Measurements from ENCODE around the gene PCNX2.

PCNX2 gene

DNA sequence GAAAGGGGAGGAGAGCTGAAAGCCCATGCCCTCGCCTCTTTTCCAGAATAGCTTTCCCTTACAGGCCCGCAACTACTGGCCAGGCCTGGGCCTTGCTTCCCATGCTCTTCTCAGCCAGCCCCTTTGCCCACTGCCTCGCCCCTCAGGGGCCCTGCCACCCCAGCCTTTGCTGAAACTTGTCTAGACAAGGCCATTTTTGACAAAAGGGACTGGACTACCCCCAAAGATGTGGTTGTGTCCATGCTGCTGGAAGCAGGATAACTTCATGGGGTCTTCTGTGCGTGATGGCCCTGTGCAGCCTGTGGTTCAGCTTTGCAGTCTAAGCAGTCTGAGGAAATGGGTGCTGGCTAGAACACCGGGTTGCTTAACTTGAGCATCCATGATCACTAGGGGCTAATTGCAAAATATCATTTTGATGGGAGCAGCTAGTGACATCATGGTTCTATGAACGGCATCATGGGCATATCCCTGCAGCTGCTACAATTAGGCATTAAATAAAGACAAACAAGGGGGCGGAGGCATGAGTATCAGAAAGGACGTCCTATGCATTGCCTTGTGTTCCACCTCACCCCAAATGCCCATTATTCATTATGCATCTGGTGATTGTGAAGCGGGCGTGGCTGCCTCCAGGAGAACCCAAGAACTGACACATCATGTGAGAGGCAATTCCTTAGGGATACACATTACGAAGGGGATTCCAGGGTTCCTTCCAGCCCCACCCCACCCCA, 308.3 kb downstream of the PCNX2 start:
- no peak overlapping the region for H3K4me3 ChIP-seq (ENCODE audit: low read depth, low read length)
- TF ChIP-seq, protein P1, sequence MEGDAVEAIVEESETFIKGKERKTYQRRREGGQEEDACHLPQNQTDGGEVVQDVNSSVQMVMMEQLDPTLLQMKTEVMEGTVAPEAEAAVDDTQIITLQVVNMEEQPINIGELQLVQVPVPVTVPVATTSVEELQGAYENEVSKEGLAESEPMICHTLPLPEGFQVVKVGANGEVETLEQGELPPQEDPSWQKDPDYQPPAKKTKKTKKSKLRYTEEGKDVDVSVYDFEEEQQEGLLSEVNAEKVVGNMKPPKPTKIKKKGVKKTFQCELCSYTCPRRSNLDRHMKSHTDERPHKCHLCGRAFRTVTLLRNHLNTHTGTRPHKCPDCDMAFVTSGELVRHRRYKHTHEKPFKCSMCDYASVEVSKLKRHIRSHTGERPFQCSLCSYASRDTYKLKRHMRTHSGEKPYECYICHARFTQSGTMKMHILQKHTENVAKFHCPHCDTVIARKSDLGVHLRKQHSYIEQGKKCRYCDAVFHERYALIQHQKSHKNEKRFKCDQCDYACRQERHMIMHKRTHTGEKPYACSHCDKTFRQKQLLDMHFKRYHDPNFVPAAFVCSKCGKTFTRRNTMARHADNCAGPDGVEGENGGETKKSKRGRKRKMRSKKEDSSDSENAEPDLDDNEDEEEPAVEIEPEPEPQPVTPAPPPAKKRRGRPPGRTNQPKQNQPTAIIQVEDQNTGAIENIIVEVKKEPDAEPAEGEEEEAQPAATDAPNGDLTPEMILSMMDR (IDR thresholded peaks at IDR 0.05; ENCODE audit: low read depth, low read length, missing control alignments): no peak
- H3K36me3 ChIP-seq (replicated peaks): no peaks in the 10 kb centered on the region
- no peak for DNase-seq
- in situ Hi-C loops (cut with HindIII; ENCODE audit: low pct_ligation_motif_present, low sequenced_read_pairs): no loop called here
- H3K27ac ChIP-seq: no peak overlapping the region
- no peaks in the 10 kb centered on the region for H3K27me3 ChIP-seq (replicated peaks)

DNA sequence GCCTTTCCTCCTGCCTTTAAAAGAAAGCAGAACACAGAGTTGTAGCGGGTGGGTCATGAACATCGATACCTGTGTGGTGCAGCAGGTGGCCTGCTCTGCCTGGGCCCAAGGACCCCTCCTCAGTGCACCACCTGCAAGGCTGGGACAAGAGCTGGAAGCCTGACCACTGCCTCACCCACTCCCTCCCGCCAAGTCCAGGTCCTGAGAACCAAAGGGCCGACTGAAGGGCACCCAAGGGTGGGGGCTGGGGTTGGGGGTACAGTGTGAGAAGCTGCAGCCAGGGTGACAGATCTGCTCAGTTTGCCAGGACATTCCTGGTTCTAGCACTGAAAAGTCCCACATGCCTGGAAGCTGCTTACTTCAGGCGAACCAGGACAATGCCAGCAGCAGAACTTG, 309.0 kb downstream of the PCNX2 start:
- no peak for DNase-seq
- in situ Hi-C loops (cut with HindIII; ENCODE audit: low pct_ligation_motif_present, low sequenced_read_pairs): no loop called here
- TF ChIP-seq, protein P1 (IDR thresholded peaks at IDR 0.05; ENCODE audit: low read depth, low read length, missing control alignments): no peak
- H3K4me3 ChIP-seq (ENCODE audit: low read depth, low read length): no peak overlapping the region
- H3K27ac ChIP-seq: no peak overlapping the region
- H3K27me3 ChIP-seq (replicated peaks): no peaks in the 10 kb centered on the region
- no peaks in the 10 kb centered on the region for H3K36me3 ChIP-seq (replicated peaks)

DNA sequence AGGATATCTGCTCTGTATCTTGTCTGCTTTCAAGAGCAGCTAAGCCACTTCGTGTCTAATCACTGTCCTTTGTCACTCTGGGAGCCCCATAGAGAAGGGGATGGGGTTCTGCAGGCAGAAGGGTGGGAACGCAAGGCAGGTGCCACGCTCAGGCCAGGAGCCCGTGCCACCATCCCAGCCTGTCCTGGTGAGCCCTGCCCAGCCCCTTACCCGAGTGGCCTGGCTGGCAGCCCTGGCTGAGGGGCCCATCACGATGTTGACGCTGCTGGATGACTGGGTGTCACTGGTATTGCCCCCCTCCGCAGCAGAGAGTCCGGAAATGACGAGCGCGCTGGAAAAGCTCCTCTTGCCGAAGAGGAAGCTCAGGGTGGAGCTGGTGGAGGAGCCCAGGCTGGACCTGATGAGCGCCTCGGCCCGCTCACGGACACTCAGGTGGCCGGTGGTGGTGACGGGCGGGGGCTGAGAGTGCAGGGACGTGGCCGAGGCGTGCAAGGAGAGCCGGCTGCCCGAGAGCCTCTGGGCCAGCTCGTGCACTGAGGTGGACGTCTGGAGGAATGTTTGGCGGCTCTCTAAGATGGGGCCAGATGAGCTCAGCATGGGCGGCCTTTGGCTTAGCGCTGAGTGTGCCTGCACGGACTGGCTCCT, 309.5 kb downstream of the PCNX2 start:
- Histone ChIP-seq H3K27me3 (replicated peaks) (no peaks in the 10 kb centered on the region), H3K4me3 (ENCODE audit: low read depth, low read length) (no peak overlapping the region), H3K36me3 (replicated peaks) (no peaks in the 10 kb centered on the region), H3K27ac (no peak overlapping the region)
- in situ Hi-C loops (cut with HindIII; ENCODE audit: low pct_ligation_motif_present, low sequenced_read_pairs): no loop called here
- no peak for DNase-seq
- TF ChIP-seq, protein P1 (IDR thresholded peaks at IDR 0.05; ENCODE audit: low read depth, low read length, missing control alignments): no peak

DNA sequence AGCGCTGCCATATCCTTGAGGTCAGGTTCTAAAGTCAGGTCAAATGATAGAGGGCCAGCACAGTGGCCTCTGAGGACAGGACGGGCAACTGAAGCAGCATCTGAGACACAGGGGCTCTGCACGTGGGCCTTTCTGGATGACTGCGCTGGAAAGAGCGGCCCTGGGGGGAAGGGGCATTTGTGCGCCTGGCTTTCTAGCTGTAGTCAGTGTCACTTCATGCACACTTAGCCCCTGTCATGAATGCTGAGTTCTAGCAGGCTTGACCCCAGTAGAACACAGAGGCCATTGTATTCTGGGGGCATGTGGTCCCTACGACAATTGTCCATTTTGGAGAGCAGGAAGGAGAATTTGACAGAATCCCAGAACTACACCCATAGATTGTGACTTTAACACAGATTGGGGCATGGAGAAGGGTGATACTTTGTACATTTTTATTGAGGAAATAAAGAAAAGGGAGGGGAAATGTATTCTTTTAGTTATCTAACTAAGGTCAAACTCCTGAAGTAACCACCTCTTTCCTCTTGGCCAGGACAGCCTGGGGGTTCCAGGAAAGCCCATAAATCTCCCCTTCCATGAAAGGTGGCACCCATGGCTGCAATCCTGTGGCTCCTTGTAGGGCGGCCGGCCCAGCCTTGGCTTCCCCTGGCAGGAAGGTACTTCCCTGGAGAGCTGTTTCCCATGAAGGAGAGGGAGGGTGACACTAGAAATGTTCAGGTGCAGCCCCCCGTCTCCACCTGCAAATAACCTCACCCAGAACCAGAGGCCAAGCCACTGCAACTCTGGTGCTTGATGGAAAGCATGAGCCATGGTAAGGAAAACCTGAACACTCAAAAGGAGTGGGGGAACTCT, 310.7 kb downstream of the PCNX2 start:
- DNase-seq: no peak
- no peaks in the 10 kb centered on the region for H3K27me3 ChIP-seq (replicated peaks)
- no peaks in the 10 kb centered on the region for H3K36me3 ChIP-seq (replicated peaks)
- TF ChIP-seq, protein P1 (IDR thresholded peaks at IDR 0.05; ENCODE audit: low read depth, low read length, missing control alignments): no peak
- no peak overlapping the region for H3K4me3 ChIP-seq (ENCODE audit: low read depth, low read length)
- no peak overlapping the region for H3K27ac ChIP-seq
- in situ Hi-C loops (cut with HindIII; ENCODE audit: low pct_ligation_motif_present, low sequenced_read_pairs): no loop called here

DNA sequence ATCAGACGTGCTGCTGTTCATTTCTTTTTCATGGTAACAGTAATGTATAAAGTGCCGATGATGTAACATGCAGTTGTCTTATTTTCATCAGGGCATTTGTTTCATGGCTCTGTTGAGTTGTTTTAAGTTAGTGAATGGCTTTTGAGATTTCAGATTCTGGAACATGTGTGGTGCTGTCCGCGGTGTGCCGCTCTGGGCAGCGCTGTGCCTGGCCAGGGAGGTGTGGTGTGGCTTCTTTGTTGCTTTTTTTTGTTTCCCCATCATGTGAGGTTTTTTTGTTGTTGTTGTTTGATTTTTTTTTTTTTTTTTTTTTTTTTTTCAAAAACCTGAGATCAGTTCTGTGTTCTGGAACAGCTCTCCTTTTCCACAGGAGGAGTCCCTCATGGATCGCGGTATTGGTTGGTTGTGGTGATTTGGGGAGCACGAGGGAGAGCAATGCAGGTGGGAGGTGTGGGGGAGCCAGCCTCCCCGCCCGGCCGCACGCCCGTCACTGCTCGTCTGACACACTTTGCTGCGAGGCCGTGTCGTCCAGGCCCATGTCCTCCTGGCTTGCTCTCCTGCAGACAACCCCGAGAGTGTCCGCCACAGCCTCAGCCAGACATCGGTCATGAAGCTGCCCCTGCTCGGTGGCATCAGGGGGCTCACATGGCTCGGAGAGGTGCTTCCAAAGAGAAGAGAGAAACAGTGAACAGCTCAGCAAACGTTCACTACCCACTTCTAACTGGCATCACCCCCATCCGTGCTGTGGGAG, 311.5 kb downstream of the PCNX2 start:
- Histone ChIP-seq H3K4me3 (ENCODE audit: low read depth, low read length) (no peak overlapping the region), H3K36me3 (replicated peaks) (no peaks in the 10 kb centered on the region), H3K27ac (no peak overlapping the region), H3K27me3 (replicated peaks) (no peaks in the 10 kb centered on the region)
- TF ChIP-seq, protein P1 (IDR thresholded peaks at IDR 0.05; ENCODE audit: low read depth, low read length, missing control alignments): no peak
- DNase-seq: no peak
- in situ Hi-C loops (cut with HindIII; ENCODE audit: low pct_ligation_motif_present, low sequenced_read_pairs): no loop called here
